HG03135 (cell line): ENCODE results near the gene FAM174A.
"Not testable (repeated sequence)": the region's sequence is repeated elsewhere in the genome, so short reads cannot be mapped to it uniquely, and the experiment has no call there.

Source experiments
- ATAC-seq: cut with Tn5 transposase; IDR thresholded peaks from one replicate; pipeline ENCODE4 v1.9.1; 2021; ENCODE audit warnings: mild to moderate bottlenecking, moderate library complexity; ENCODE audit not compliant: unreplicated experiment

The FAM174A gene

DNA sequence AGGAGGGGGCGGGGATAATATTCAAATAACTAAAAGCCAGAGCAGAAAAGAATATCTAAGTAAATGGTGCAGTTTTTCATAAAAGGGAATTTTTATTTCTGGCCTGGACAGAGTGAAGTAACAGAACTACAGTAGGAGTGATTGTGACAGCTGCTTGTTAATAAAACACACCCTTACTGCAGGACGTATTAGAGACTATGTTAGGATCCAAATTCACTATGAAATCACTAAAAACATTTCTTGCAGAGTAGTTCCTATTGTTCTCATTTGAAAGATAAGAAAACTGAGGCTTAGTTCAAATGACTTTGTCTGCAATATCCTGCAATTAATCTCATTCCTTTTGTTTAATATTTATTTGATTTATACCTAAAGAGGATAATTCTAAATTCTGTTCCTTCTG, 39.5 kb downstream of the FAM174A start:
- no peak for ATAC-seq

DNA sequence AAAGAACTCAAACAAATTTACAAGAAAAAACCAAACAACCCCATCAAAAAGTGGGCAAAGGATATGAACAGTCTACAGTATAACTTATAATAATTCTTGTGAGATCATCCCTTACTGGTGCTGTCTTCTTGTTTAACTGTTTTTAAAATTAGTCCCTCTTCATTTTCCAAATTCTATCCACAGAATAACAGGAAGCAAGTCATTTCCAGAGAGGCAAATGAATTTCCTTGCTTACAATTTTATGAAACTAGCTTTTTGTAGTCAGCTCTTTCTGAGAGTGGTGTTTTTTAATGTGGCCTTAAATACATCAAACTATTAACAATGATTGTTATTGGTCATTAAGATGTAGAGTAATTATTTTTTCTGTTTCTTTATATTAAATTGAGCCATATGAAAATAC, 40.6 kb downstream of the FAM174A start:
- no peak for ATAC-seq

DNA sequence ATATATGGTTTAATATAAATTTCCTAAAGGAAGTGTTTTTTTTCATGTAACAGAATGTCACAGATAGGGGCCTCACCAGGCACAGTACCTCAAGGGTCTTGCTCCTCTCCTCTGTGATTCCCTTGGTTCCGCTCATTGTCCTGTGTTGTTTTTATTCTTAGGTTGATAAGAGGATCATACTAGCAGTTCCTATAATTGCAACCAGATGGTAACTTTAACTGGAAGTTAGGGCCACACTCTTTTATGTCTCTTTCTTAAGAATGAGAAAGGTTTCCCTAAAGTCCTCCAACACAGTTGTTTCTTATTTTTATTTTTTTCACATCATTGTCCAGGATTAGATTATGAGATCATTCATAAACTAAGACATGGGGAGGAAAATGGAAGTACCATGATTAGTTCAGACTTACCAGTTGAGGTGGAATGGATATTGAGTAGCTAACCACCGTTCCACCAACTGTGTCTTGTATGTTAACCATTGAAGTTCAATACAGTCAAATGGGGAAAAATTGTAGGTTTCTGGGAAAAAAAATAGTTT, 41.1 kb downstream of the FAM174A start:
- ATAC-seq, result no peak

DNA sequence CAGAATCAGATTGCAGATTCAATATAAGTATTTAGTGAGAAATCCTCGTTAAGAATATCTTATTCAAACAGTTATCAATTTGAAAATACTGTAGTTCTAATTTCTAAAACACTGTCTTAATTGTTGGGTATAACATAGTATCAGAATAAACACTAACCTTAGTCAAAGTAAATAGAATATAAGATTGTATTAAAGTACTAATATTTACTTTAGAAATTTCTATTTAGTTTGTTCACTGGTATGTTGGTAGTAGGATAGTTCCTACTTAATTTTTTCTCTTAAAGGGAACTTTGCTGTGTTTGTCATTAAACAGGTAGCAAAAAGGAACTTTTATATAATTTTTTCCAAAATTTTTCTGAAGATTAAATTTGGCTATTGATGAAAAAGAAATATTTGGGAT, 42.3 kb downstream of the FAM174A start:
- ATAC-seq, result no peak

DNA sequence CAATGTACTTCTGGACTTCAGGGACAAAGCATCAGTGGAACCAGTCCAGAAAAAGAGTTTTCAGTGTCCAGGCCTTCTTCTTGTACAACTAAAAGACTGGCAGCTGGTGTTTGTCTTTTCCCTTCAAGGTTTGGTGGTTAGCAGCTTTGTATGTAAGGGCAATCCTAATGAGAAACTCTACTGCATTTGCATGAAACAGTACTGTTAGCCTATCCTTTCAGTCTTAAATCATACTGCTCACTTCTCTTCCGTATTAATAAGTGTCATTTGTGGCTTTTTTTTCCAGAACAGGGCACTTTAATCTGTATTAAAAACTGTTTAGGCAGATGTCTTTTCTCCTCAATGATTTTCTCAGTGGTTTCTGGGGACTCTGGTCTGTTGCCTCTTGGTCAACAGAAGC, 48.9 kb downstream of the FAM174A start:
- ATAC-seq, result peak; percentile 96

DNA sequence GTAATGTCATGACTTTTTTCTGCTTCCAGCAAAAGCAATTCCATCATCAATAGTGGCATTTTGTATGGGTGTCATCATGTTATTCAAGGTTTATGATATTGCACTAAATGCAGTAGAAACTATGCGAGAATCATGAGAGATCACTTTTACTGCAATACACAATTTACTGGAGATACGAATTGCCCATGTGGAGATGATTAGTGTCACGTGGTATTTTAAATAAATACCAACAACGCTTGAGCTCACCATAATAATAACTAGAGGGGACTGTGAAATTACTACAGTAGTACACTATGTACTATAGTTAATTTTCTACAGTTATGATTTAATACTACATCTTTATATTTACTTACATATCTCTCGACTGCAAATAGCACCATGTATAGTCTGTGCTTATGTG, 49.7 kb downstream of the FAM174A start:
- no peak for ATAC-seq

DNA sequence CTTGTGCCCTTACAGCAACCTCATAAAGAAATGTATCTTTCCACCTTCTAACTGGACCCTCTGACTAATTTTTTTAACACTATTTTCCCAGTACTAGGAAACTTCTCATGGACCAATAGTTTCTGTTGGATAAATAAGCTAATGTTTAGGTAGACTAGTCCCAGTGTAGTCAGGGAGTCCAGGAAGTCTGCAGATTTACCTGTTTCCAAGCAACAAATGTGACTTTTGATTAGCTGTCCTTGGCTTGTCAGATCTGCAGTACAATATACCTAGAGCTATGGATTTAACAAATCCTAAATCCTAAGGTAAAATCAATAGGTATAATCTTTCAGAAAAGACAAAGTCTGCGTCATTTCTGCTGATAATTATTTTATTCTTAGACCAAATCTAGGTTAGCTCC, 55.7 kb downstream of the FAM174A start:
- no peak for ATAC-seq

DNA sequence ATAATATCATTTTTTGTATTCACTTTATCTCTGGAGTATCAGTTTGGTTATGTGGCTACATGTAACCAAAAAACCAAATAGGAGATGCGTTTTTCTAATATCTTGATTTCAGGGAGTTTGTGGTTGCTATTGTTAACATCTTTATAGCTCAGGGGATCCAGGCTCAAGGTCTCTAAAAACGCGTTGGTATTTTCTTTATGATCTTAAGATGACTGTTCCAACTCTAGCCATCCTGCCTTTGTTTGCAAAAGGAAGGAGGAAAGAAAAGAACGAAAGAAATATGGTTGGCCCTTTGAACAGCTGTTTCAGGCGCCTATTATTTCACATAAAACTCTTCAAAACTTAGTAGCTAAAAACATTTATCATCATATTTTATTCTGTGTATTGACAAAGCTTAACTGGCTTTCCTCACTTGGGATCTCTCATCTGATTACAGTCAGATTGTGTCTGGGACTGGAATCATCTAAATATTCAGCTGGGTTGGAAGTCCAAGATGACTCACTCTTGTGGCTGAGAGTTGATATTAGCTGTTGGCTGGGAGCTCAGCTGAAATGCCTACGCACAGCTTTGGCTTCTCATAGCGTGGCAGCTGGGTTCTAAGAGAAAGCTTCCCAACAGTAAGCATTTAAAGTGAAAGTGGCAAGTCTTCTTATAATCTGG, 60.1 kb downstream of the FAM174A start:
- ATAC-seq, result no peak

DNA sequence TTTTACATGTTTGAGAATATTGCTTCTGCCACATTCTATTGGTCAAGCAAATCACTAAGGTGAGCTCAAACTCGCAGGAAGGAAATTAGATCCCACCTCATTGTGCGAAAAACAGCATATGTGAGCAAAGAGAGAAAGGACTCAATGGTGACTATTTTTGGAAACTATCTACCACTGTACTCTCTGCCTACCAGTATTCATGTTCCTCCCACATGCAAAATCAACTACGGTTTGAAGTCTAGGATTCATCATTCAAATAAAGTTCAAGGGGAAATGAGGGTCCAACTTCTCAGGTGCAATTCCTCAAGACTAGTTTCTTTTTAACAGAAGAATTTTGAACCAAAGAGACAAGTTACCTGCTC, 60.6 kb downstream of the FAM174A start:
- no peak for ATAC-seq

DNA sequence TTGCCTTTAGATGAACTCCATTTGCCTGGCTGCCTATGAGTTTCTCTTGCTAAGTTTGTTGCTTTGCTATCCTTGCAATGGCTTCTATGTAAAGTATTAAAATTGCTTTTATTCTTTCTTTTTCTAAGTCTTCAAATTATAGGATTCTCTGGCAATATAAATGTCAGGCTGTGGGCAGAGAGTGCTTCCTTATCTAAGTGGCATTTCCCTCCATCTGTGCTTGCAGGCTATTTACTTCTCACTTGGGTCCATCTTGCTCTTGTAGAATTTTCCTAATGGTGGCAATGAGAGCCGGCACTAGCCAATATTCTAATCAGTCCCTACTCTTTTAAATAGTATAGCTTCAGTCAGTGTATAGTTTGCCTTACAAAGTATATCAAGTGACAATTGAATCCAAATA, 63.3 kb downstream of the FAM174A start:
- ATAC-seq, result no peak

DNA sequence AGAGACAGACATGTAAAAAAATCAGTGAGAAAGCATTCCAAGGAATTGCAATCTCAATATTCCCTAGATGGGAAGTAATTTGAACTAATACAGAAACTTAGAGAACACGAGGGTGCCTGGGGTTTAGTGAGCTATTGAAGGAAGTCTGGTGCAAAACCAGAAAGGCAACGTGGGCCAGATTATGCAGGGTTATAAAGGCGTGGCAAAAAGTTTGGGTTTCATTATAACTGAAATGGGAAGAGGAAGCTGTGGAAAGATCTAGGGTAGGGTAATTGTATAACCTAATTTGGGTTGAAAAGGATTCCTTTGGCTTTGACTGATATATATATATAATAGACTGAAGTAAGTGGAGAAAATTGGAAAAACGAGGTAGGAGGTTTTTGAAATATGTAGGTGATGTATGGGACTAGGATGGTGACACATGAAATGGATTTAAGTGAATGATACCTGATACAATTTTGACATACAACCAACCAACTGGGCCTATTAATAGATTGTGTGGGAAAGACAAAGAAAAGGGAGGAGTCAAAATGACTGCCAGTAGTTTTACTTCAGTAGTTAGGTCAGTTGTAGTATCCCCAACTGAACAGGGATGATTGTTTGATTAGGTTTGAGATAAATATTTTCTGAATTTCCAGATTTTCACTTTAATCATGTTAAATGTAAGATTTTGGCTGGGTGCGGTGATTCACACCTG, 65.3 kb downstream of the FAM174A start:
- no peak for ATAC-seq

DNA sequence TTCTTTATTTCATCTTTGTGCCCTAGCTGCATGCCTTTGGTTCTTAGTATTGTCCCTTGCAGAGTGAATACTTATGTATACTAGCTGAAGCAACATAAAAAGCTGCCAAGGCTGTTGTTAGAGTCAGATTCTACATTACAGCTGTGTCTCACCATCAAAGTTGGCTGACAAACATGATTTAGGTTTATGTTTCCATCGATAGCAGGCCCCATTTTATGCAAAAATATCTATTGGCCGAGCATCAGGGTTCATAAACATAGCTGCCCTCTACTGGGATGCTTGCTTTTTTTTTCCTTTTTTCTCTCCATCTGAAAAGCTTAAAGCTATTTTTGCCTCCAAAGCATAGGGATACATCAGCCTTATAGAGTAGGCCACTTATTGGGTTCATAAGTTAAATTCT, 68.0 kb downstream of the FAM174A start:
- ATAC-seq, result no peak

DNA sequence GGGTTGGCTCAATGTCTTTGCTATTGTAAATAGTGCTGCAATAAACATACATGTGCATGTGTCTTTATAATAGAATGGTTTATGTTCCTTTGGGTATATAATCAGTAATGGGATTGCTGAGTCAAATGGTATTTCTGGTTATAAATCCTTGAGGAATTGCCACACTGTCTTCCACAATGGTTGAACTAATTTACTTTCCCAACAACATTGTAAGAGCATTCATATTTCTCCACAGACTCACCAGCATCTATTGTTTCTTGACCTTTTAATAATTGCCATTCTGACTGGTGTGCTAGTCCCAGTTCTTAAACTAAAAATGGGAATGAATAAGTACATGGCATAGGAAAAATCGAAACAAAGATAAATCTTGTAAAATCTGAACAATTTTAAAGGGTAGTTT, 68.8 kb downstream of the FAM174A start:
- ATAC-seq, result not testable (repeated sequence)

DNA sequence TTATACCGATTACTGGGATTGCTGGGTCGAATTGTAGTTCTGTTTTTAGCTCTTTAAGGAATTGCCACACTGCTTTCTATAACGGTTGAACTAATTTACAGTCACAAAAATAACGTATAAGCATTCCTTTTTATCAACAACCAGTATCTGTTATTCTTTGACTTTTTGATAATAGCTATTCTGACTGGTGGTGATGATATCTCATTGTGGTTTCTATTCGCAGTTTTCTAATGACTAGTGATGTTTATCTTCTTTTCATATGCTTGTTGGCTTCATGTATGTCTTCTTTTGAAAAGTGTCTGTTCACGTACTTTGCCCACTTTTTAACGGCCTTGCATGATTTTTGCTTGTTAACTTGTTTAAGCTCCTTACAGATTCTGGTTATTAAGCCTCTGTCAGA, 74.4 kb downstream of the FAM174A start:
- no peak for ATAC-seq

DNA sequence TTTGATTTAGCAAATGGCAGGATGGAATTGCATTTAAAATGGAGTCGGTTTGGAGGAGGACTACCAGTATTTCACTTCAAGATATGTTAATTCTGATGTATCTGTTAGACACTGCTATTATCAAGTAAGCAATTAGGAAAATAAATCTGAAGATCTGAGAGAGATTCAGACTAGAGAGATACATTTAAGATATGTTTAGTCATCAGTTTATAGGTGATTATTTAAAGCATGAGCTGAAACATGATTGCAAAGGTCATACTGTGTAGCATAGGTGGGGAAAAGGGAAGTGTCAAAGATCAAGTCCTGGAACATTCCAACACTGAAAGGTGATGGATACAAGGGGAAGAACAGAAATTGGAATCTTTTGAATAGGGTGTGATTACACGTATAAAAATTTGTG, 79.1 kb downstream of the FAM174A start:
- no peak for ATAC-seq

DNA sequence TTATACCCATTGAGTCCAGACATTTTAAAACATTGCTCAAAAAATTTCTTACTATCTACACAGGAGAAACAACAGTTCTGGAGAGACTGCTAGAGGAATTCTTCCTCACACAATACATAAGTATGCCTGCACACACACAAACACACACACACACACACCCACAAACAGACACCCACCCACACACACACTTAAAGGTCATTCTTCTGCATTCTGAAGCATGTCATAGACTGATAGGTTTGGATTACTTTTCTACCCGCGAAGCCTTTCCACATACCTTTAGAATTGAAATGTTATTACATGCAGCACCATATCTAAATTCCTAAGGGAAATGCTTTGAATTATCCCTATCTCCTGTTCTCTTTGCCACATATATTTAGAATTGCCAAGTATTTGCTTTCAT, 80.2 kb downstream of the FAM174A start:
- no peak for ATAC-seq

DNA sequence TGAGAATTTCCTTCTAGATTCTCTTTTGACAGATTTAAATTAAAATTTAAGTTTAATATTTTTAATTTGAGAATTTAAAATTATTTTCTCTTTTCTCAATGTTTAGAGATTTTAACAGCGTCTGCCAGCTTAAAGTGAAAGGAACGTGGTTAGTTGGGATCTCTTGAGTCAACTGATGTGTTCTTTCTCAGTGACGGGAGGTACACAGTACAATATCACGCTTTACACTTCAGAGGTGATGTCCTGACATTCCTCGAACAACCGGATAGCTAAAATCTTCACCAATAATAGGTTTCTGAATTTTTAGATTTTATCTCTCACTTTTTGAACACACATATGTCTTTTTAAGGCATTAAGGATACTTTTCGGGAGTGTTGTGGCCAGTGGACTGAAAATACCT, 81.1 kb downstream of the FAM174A start:
- no peak for ATAC-seq

DNA sequence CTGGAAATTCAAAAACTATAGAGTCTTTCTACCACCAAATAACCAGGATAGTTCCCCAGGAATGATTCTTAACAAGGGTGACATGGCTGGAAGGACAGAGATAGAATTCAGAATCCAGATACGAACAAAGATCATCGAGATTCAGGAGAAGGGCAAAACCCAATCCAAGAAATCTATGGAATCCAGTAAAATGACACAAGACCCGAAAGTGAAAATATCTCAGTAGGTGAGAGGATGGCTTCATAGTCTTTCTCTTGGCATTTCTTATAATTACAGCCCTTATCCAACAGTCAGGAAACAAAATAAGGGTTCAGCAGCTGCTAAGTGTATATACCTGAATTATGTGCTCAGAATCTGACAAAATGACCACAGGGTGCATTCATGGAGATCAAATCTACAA, 81.8 kb downstream of the FAM174A start:
- no peak for ATAC-seq

DNA sequence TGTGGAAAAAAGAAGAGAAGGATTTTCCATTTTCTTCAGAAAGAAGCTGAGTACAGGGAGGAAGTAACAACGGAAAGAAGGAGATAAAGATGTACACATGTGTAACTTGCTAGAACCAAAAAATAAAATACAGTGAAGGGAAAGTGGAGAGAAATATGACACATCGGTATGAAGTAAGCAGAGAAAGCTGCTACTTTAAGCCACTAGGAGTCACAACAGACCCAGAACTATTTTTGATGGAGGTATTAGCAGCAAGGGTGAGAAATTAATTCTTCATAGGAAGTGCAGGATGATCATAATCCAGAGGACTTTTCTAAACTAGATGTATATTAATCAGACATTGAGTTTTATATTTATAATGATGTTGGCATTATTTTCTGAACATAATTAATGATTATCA, 88.5 kb downstream of the FAM174A start:
- peak; percentile 89 for ATAC-seq

DNA sequence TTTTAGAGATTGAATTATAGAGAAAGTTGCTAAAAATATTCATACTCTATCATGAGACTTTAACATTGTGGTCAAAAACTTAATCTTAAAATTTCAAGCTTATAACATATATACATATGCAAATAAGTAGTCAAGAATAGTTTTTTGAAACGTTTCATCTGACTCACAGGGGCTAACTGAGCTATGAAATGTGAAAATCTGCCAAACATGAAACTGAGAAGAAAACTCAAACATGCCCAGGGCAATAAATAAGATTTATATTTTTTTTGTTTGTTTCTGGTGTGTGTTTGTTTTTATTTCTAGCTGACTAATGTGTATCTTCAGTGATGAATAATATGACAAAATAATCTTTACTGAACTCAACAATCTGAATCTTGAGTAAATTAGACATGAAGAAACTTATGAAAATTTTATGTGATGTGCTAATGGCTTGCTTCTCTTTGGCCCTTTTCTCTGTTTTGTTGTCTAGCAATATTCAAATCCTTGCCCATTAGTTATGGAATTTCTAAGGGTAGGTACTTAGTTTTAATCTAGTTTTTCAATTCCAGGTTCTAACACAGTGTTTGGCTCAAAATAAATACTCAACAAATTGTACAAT, 99.9 kb downstream of the FAM174A start:
- no peak for ATAC-seq
